ENCODE results near the gene CHST12.
"Not testable (repeated sequence)": the region's sequence is repeated elsewhere in the genome, so short reads cannot be mapped to it uniquely, and the experiment has no call there.

DNA sequence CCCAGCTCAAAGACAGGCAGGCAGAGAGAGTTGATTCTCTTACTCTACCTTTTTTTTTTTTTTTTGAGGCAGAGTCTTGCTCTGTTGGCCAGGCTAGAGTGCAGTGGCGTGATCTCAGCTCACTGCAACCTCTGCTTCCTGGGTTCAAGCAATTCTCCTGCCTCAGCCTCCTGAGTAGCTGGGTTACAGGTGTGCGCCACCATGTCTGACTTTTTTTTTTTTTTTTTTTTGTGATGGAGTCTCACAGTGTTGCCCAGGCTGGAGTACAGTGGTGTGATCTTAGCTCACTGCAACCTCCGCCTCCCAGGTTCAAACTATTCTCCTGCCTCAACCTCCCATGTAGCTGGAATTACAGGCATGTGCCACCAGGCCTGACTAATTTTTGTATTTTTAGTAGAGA lies 13.8 kb downstream of the CHST12 start:
- TF ChIP-seq POLR2AphosphoS5 (IDR thresholded peaks at IDR 0.05; ENCODE audit: low read depth); CTCF (IDR thresholded peaks at IDR 0.05; ENCODE audit: insufficient read depth, low read length); GABPA (IDR thresholded peaks at IDR 0.05; ENCODE audit: low read depth); REST (IDR thresholded peaks at IDR 0.05; ENCODE audit: insufficient replicate concordance, low read depth): not testable (repeated sequence)
